Thoracic aorta (tissue), 2 donors: ENCODE measurements around the gene TAS2R43. TPM values are rescaled to one million over a fixed set of nuclear protein-coding genes. Genes with fewer than 3 reads are reported as not detected.

Experiments used
- total RNA-seq, 2 donors: library from RNA; depleted of rRNA; stranded (reverse); fragments of >200 nt; gene quantifications; one replicate each; pipeline versions ENCODE4 v1.1.0 to v1.2.3, GENCODE V29; 2016

The TAS2R43 gene
- total RNA-seq, 2 donors from 2014 or later, result 2.7 to 6.3 TPM

Other genes starting within 250 kb of the TAS2R43 start
- gene PRR4, start 242.8 kb downstream of the TAS2R43 start, total RNA-seq, result 10 to 100 TPM in 1 of 2 donors, 1 to 10 TPM in 1; 5.7 to 22.7 TPM
- gene PRH1, start 208.1 kb downstream of the TAS2R43 start, total RNA-seq, result 10 to 100 TPM; 18.5 to 30.5 TPM
- gene TAS2R13, start 182.8 kb downstream of the TAS2R43 start, total RNA-seq, result 1 to 10 TPM; 3.1 to 7.3 TPM
- not detected for gene PRH2, start 163.1 kb downstream of the TAS2R43 start, total RNA-seq
- 1 to 10 TPM; 1.9 to 5.4 TPM for gene TAS2R14, start 153.1 kb downstream of the TAS2R43 start, total RNA-seq
- gene TAS2R50, start 105.4 kb downstream of the TAS2R43 start, total RNA-seq, result 1 to 10 TPM; 1.5 to 7.1 TPM
- 1 to 10 TPM; 1.8 to 5.8 TPM for gene TAS2R20, start 94.0 kb downstream of the TAS2R43 start, total RNA-seq
- gene TAS2R19, start 69.7 kb downstream of the TAS2R43 start, total RNA-seq, result 10 to 100 TPM in 1 of 2 donors, 1 to 10 TPM in 1; 8.3 to 13.1 TPM
- 1 to 10 TPM; 2.7 to 9.5 TPM for gene TAS2R31, start 60.9 kb downstream of the TAS2R43 start, total RNA-seq
- gene TAS2R46, start 30.0 kb downstream of the TAS2R43 start, total RNA-seq, result 1 to 10 TPM; 1.2 to 3.0 TPM
- gene TAS2R30, start 42.3 kb upstream of the TAS2R43 start, total RNA-seq, result 10 to 100 TPM in 1 of 2 donors, 1 to 10 TPM in 1; 4.1 to 15.1 TPM
- gene SMIM10L1, start 78.9 kb upstream of the TAS2R43 start, total RNA-seq, result 10 to 100 TPM in 1 of 2 donors, 1 to 10 TPM in 1; 4.7 to 10.4 TPM
- not detected for gene TAS2R42, start 94.6 kb upstream of the TAS2R43 start, total RNA-seq
- gene PRB3, start 177.4 kb upstream of the TAS2R43 start, total RNA-seq, result not detected
- not detected for gene PRB4, start 218.1 kb upstream of the TAS2R43 start, total RNA-seq